Activated CD4-positive, alpha-beta T cell treated with anti-CD3 and anti-CD28 coated beads, Interleukin-2, amount 50 U/mL, for 48 hours (primary cell): ENCODE measurements around the gene MOGAT3.

ENCODE experiments used
- DNase-seq, 2 experiments: peaks; one replicate each; pipeline ENCODE4 v3.0.0-alpha.2; 2020

Gene MOGAT3, protein sequence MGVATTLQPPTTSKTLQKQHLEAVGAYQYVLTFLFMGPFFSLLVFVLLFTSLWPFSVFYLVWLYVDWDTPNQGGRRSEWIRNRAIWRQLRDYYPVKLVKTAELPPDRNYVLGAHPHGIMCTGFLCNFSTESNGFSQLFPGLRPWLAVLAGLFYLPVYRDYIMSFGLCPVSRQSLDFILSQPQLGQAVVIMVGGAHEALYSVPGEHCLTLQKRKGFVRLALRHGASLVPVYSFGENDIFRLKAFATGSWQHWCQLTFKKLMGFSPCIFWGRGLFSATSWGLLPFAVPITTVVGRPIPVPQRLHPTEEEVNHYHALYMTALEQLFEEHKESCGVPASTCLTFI

GRCh38 chr7:101200862-101201599 is at the start of gene MOGAT3:
TSS of gene MOGAT3 (minus strand) at chr7:101201036. CDS start at chr7:101200854, 182 bp downstream.
- DNase-seq, result no peak

GRCh38 chr7:101250324-101250723 is 49.5 kb upstream of the MOGAT3 start:
- no peak for DNase-seq

DNA sequence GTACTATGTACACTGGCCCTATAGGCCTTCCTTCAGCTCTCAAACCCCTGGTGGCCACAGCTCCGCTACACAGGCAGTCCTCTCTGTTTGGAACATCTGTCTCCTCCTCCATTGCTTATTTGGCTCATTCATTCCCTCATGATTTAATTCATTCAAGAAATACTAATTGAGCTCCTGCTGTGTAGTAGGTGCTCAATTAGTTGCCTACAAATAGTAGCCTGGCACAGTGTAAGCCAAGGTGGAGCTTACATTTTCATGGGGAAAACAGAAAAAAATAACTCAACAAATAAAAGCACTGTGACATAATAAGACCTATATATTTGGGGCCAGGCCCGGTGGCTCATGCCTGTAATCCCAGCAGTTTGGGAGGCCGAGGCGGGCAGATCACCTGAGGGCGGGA is 47.4 kb upstream of the MOGAT3 start:
- DNase-seq, result no peak

GRCh38 chr7:101245147-101245668 is 44.4 kb upstream of the MOGAT3 start:
- no peak for DNase-seq

GRCh38 chr7:101244375-101245146 is 43.7 kb upstream of the MOGAT3 start, which contains the start of gene FIS1:
TSS of gene FIS1 (minus strand) at chr7:101245081. CDS start at chr7:101245004, 77 bp downstream.
- peak; percentile 94 to 95 for DNase-seq

DNA sequence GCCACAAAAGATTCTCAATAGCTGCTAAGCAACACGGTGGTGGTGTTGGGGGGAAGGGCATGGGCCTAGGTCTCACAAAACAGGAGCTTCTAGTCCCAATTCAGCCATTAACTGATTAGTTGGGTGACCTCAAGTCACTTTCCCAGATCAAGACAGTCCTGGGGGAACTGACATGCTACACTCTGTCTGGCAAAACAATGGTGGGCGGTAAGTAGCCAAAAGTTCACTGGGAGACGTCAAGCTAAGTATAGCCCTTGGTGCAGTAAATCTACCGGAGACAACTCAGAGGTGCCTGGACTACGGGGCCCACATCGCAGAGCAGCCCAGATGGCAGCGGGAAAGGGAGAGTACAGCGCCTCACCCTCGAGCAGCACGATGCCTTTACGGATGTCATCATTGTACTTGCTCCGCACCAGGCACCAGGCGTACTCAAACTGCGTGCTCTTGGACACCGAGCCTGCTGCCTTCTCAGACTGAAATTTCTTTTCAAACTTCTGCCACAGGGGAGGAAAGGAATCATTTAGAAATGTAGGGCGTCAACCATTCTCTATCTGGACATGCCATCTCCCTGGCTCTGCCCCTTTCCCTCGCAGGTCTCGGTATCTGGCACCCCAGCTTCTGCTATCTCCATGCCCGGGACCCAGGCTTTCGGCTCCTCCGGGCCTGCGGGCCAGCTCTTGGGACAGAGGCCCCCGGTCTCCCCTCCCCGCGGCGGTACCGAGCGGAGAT is 43.0 kb upstream of the MOGAT3 start:
- DNase-seq, result peak in 1 of 2 experiments; percentile 11

- DNase-seq, result no peak
Measured at GRCh38 chr7:101241443-101242349, 40.9 kb upstream of the MOGAT3 start.

DNA sequence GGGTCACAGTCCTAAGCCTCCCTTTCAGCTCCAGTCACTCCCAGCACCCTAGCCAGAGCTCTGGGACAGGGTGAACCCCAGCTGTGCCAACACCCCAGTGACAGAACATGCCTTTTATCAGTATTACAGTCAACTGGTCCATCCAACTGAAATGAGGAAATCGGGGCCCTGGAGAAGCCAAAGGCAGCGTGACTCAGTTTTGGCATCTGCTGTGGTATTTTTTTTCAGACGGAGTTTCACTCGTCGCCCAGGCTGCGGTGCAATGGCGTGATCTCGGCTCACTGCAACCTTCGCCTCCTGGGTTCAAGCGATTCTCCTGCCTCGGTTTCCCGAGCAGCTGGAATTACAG is 40.2 kb upstream of the MOGAT3 start:
- DNase-seq, result no peak

DNA sequence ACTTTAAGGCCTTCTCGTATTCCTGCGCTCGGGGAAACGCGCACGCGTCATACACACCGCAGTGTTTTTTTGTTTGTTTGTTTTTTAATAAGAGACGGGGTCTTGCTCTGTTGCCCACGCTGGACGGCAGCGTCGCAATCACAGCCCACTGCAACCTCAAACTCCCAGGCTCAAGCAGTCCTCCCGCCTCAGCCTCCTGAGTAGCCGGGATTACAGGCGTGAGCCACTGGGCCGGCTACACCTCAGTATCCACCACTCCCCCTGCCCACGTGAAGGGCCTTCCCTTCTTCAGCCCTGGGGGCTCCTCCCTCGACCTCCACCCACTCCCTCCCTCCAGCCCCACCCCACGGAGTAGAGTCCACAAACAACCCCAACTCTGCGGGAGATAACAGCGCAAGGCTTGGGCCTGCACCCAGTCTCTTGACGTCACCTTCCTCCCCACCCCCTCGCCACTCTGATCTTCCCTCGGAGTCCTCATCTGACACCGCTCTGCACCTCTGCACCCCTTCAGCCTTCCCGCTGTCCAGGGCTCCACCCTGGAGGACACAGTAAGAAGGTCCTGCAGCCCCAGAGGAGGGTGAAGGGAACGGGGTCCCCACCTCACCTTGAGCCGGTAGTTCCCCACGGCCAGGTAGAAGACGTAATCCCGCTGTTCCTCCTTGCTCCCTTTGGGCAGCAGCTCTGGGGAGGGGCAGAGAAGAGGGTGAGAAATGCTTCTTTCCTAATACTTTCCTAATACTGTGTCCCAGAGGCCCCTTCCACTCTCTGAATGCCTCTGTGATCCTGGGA is 39.6 kb upstream of the MOGAT3 start:
- no peak for DNase-seq

- no peak for DNase-seq
Measured at GRCh38 chr7:101239951-101240220, 39.0 kb upstream of the MOGAT3 start.

DNA sequence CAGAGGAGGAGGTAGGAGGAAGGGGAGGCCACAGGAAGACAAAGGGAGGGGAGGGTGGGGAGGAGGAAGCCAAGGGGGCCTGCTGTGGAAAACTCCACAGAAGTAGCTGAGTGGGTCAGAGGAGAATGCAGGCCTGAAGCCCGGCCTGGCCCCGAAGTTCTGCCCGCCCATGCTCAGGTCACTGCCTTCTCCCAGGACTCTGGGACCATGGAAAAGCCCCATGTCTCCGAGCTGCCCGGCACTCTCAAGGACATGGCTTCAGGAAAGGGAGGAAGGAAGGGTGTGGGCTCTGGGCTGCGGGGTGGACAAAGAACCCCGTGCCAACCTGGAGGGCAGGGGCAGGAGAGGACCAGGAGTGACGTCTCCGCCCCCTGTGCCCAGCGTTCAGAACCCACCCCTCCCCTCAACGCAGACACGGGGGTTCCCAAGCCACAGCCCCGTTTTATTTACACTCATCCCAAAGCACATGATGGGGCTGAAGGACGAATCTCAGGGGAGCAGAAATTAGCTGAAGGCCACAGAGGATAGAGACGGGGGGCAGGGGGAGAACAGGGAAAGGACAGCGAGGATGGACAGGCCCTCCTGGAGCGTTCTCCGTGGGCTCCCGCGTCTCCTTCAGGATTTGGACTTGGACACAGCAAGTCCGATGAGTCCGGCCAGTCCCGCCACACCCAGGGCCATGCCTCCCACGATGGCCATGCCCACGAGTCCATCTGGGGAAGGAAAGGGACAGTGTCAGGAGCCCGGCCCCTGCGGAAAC is 38.5 kb upstream of the MOGAT3 start:
- DNase-seq, result no peak

DNA sequence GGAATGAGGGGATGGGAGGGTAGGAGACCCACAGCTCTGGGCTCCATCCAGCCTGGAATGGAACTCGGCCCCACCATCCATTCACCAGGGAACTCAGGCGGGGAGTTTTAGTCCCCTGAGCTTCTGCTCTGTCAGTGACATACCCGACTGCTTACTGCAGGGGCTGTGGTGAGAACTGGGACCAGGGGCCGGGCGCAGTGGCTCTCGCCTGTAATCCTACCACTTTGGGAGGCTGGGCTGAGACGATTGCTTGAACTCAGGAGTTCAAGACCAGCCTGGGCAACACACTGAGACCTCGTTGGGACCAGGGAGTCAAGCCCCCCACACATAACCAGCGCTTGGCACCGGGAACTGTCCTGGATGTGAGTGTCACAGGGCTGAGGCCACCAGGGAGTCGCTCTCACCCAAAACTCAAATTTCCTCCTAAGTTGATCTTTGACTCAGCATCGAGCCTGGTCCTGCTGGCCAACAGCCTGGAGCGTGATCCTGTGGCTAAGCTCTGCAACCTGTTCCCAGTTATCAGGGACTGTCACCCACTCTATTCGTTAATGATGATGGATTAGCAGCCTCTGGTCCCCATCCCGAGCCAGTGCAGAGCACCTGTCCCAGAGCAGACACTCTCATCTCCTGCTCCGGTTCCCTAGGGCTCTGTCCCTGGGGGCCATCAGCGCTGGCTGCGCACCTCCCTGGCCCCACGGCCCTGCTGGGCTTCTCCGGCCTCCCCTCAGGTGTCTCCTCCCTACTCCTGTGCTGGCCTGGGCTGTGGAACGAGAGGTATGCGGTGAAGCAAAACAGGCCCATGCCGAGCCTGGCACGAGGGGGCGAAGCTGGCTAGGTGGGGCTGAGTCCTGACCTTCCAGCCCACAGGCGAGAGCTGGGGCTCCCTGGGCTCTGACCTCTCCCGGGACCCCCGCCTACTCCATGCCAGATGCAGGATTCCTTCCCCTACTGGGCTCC is 37.7 kb upstream of the MOGAT3 start:
- DNase-seq, result no peak

DNA sequence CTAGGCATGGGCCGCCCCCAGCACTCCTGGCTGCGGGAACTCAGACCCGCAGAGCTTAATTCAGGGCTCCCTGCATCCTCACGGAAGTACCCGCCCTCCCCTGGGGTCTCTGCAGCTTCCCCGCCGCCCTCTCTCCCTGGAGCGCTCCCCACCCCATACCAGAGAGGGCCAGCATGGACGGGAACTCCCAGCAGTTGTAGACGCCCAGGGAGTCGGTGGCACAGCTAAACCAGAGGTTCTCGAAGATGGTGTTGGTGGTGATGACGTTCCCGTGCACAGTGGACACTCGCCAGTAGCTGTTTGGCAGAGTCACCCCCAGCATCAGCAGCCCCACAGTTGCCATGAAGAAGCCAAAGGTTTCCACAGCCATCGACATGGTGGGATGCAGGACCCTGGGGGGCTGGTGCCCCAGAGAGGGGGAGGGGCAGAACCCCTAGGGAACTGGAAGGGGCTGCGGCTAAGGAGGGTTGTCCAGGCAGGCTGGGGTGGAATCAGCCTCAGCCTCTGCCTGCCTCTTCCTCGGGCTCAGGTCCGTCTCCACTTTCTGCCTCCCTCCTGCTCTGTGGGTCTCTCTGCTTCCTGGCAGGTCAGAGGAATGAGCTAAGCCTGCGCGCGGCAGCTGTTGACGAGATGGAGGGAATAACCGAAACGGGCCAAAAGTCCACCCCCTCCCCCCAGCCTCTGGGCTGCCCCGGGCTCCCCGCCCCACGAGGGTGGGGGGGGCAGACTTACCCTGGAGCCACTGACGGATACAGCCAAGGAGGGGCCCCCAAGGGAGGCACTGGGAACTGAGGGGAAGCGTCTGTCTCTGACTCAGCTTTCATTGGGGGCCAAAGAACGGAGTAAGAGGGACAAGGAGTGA is 36.6 kb upstream of the MOGAT3 start, which contains the start of gene CLDN15:
Gene CLDN15, minus strand, starts transcription at position 597 of the 862 bp plus-strand sequence. Its CDS starts 221 bp downstream, at position 376.
- no peak for DNase-seq

GRCh38 chr7:101236292-101236835 is 35.5 kb upstream of the MOGAT3 start:
- no peak for DNase-seq

- no peak for DNase-seq
Measured at GRCh38 chr7:101235522-101235921, 34.7 kb upstream of the MOGAT3 start.

GRCh38 chr7:101235050-101235449 is 34.2 kb upstream of the MOGAT3 start:
- DNase-seq, result no peak

DNA sequence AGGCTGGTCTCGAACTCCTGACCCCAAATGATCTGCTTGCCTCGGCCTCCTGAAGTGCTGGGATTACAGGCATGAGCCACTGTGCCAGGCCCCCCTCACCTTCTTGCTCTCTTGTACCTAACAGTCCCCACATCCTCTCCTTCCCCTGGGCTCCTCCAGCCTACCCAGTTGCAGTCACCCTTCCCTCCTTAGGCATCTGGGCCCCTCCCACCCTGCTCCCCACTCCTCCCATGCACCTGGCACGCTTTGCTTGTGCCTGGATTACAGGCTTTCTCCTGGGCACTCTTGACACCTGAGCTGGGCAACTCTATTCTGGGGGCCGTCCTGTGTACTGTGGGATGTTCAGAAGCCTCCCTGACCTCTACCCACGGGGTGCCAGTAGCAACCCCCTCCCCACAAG is 33.8 kb upstream of the MOGAT3 start:
- DNase-seq, result no peak
